Natural killer cell (primary cell): Measurements from ENCODE around the gene SNX24. TPM values are rescaled to one million over a fixed set of nuclear protein-coding genes. Genes with fewer than 3 reads are reported as not detected.

ENCODE experiments used
- ATAC-seq, 3 donors: fragments of 150-1000 bp in 2 of 3; fragments of 200-7000 bp in 1 of 3; cut with Tn5 transposase; 1 replicate in 1 of 3; 2 replicates in 2 of 3; pipeline ENCODE4 v1.10.0; 2021; ENCODE audit warnings: mild to moderate bottlenecking in 2 of 3, moderate library complexity in 2 of 3
- DNase-seq, 2 donors: peaks; one replicate each; pipeline versions ENCODE4 v3.0.0 to v3.0.0-alpha.2; 2013 to 2021; ENCODE audit warnings: mixed read lengths in 1 of 2
- H3K27ac ChIP-seq: one replicate; pipeline ENCODE4 v1.5.1; 2013; ENCODE audit warnings: mild to moderate bottlenecking, low read length
- H3K27me3 ChIP-seq: one replicate; pipeline ENCODE4 v1.6.1; 2013; ENCODE audit warnings: low read length; ENCODE audit not compliant: control insufficient read depth, insufficient read depth
- H3K36me3 ChIP-seq: one replicate; pipeline ENCODE4 v1.6.1; 2013; ENCODE audit warnings: low read length; ENCODE audit not compliant: control insufficient read depth, insufficient read depth
- H3K4me1 ChIP-seq: one replicate; pipeline ENCODE4 v1.6.1; 2013; ENCODE audit warnings: low read length; ENCODE audit not compliant: control insufficient read depth, insufficient read depth
- H3K4me3 ChIP-seq: one replicate; pipeline ENCODE4 v1.5.1; 2013; ENCODE audit warnings: low read length
- H3K9me3 ChIP-seq: one replicate; pipeline ENCODE4 v1.6.1; 2013; ENCODE audit warnings: low read length; ENCODE audit not compliant: control insufficient read depth, insufficient read depth
- H3K27ac Mint-ChIP-seq, 2 donors: one replicate each; pipeline ENCODE4 v1.8.0; 2022; ENCODE audit warnings: mild to moderate bottlenecking in 2 of 2, mixed read lengths in 2 of 2, moderate library complexity in 1 of 2
- H3K27me3 Mint-ChIP-seq, 2 donors: one replicate each; pipeline ENCODE4 v1.8.0; 2022; ENCODE audit warnings: low read depth in 2 of 2, mixed read lengths in 2 of 2
- H3K36me3 Mint-ChIP-seq: one replicate; pipeline ENCODE4 v1.8.0; 2022; ENCODE audit warnings: mixed read lengths
- H3K4me1 Mint-ChIP-seq, 2 donors: one replicate each; pipeline ENCODE4 v1.8.0; 2022; ENCODE audit warnings: mixed read lengths in 2 of 2
- H3K4me3 Mint-ChIP-seq: one replicate; pipeline ENCODE4 v1.8.0; 2022; ENCODE audit warnings: mild to moderate bottlenecking, moderate library complexity, mixed read lengths
- H3K9me3 Mint-ChIP-seq, 2 donors: one replicate each; pipeline ENCODE4 v1.8.0; 2022; ENCODE audit warnings: mixed read lengths in 2 of 2
- WGBS: methylation state at CpG from one replicate; pipeline ENCODE4 v1.1.7; 2013; ENCODE audit warnings: missing lambda C conversion rate; ENCODE audit not compliant: insufficient coverage; 5-methylcytosine and 5-hydroxymethylcytosine counted together
- intact Hi-C: fragments of 100-400 bp; cut with micrococcal nuclease; formaldehyde crosslinking; loops from one replicate; pipeline ENCODE4 v1.14.2; 2022
- total RNA-seq, 4 donors: library from RNA; stranded (reverse); fragments of 120-200 nt in 1 of 4; gene quantifications; one replicate each; pipeline versions ENCODE4 v1.2.3 to v1.2.4, GENCODE V29; 2013 to 2022
- TF ChIP-seq, protein P1 (sequence below): fragments of 200-600 bp; IDR thresholded peaks from one replicate; pipeline ENCODE4 v1.8.0; 2022; ENCODE audit warnings: antibody characterized with exemption

The SNX24 gene
- total RNA-seq, 3 donors from 2014 or later (not counting 1 experiment from before 2014, with no cell fraction given): 3.6 to 5.2 (median 3.7) TPM

DNA sequence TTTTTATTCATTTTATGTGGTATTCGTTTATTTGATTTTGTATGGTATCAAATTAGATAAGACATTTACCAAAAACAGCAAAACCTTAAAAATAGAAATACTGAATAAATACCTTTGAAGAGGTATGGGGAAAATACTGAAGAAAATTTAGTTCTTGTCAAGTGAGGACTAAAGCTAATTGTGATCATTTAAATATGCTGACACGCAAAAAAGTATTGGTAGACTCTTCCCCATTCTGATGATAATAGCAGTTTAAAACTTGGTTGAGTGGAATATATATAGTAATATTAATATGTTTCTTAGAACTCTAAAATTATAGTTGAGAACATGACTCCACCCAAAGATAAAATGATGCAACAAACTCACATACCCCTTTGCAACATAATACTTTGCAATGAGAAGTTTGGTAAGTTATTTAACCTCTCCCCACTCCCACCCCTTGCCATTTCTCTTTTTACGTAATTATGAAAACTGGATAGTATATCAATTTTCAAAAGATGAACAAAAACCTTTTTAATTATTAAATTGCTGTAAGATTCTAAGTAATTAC lies 30.1 kb upstream of the SNX24 start:
- H3K9me3 ChIP-seq: no peaks in the 10 kb centered on the region
- no peaks in the 10 kb centered on the region for H3K27me3 ChIP-seq
- H3K36me3 ChIP-seq: peaks cover 31% of the 10 kb centered on the region
- H3K4me1 Mint-ChIP-seq: no peaks in the 10 kb centered on the region
- no peaks in the 10 kb centered on the region for H3K9me3 Mint-ChIP-seq
- H3K27ac ChIP-seq: no peak overlapping the region
- H3K36me3 Mint-ChIP-seq: no peaks in the 10 kb centered on the region
- no peaks in the 10 kb centered on the region for H3K4me1 ChIP-seq
- no peaks in the 10 kb centered on the region for H3K27me3 Mint-ChIP-seq
- no peak for DNase-seq
- WGBS: no CpG with 5 or more reads among the region's 3 CpGs
- TF ChIP-seq, protein P1, sequence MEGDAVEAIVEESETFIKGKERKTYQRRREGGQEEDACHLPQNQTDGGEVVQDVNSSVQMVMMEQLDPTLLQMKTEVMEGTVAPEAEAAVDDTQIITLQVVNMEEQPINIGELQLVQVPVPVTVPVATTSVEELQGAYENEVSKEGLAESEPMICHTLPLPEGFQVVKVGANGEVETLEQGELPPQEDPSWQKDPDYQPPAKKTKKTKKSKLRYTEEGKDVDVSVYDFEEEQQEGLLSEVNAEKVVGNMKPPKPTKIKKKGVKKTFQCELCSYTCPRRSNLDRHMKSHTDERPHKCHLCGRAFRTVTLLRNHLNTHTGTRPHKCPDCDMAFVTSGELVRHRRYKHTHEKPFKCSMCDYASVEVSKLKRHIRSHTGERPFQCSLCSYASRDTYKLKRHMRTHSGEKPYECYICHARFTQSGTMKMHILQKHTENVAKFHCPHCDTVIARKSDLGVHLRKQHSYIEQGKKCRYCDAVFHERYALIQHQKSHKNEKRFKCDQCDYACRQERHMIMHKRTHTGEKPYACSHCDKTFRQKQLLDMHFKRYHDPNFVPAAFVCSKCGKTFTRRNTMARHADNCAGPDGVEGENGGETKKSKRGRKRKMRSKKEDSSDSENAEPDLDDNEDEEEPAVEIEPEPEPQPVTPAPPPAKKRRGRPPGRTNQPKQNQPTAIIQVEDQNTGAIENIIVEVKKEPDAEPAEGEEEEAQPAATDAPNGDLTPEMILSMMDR: no peak
- intact Hi-C loops: no loop called here
- H3K4me3 Mint-ChIP-seq: no peak overlapping the region
- no peak overlapping the region for H3K27ac Mint-ChIP-seq
- H3K4me3 ChIP-seq: no peak overlapping the region
- no peak for ATAC-seq

DNA sequence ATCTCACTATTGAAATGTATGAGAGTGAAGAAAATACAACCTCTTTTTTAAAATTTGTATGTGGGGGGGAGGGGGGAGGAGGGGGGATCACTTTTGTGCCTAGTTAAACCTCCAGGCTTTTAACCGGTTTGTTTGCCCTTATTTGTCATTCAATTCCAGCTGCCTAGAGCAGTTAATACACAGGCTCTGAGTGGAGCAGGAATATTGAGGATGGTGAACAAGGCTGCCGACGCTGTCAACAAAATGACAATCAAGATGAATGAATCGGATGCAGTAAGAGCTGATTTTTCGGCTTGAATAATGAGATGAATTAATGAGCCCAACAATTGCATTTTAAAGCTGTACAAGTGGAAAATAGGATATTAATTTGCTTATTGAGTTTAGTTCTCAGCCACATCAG lies 28.7 kb upstream of the SNX24 start:
- 98% methylated on average over 5 of the region's 5 CpGs for WGBS
- H3K27ac ChIP-seq: no peak overlapping the region
- Mint-ChIP-seq H3K4me3 (no peak overlapping the region), H3K27me3 (no peaks in the 10 kb centered on the region), H3K4me1 (no peaks in the 10 kb centered on the region), H3K9me3 (no peaks in the 10 kb centered on the region), H3K36me3 (no peaks in the 10 kb centered on the region), H3K27ac (no peak overlapping the region)
- peaks cover 33% of the 10 kb centered on the region for H3K36me3 ChIP-seq
- intact Hi-C loops: no loop called here
- no peak overlapping the region for H3K4me3 ChIP-seq
- no peak for DNase-seq
- H3K27me3 ChIP-seq: no peaks in the 10 kb centered on the region
- H3K4me1 ChIP-seq: no peaks in the 10 kb centered on the region
- no peaks in the 10 kb centered on the region for H3K9me3 ChIP-seq
- no peak for ATAC-seq
- TF ChIP-seq, protein P1: no peak

DNA sequence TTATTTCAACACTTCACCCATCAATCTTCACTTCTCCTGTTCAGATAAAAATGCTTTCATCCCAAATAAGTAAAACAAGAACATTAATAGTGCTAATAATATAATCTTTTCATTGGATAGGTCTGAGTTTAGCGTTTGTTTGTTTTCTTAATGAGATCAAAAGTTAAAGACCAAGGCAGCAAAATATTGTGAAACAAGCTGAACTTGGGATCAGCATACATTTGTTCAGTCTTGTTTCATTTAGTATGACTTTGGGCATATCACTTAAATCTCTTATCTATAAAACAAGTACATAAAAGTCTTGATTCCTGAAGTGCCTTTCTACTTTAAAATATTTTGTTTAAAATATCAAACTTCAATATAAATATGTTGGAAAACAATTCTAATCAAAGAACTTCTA lies 13.4 kb upstream of the SNX24 start:
- WGBS: 100% methylated on average over 1 of the region's 1 CpG
- Histone ChIP-seq H3K27me3 (no peaks in the 10 kb centered on the region), H3K4me1 (no peaks in the 10 kb centered on the region), H3K9me3 (no peaks in the 10 kb centered on the region), H3K36me3 (peaks cover 21% of the 10 kb centered on the region), H3K27ac (no peak overlapping the region), H3K4me3 (no peak overlapping the region)
- Mint-ChIP-seq H3K27me3 (no peaks in the 10 kb centered on the region), H3K36me3 (peaks cover 5% of the 10 kb centered on the region), H3K4me3 (no peak overlapping the region), H3K9me3 (no peaks in the 10 kb centered on the region), H3K27ac (no peak overlapping the region), H3K4me1 (no peaks in the 10 kb centered on the region)
- no peak for ATAC-seq
- DNase-seq: no peak
- TF ChIP-seq, protein P1: no peak
- intact Hi-C loops: no loop called here

DNA sequence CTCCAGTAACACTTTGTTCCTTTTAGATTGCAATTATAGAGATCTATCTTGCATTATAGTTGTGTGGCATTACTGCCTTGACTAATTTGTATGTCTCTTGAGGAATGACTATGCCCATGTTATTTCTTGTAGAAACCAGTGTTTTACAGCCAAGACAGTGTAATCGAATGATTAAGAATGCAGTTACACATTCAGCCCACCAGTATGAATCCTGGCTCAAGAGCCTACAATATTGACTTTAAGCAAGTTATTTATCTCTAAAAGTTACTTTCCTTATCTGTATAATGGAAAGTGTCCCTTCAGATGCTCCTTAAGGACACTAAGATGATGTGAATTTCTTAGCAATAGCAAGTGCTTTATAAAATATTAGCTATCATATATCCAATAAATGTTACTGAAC lies 9.7 kb upstream of the SNX24 start:
- H3K9me3 Mint-ChIP-seq: no peaks in the 10 kb centered on the region
- no peaks in the 10 kb centered on the region for H3K36me3 Mint-ChIP-seq
- H3K27me3 Mint-ChIP-seq: peaks cover 0 to 5% of the 10 kb centered on the region in 2 donors
- H3K4me3 Mint-ChIP-seq: no peak overlapping the region
- no peaks in the 10 kb centered on the region for H3K4me1 Mint-ChIP-seq
- intact Hi-C loops: no loop called here
- no peak overlapping the region for H3K4me3 ChIP-seq
- 100% methylated on average over 1 of the region's 1 CpG for WGBS
- no peak for ATAC-seq
- TF ChIP-seq, protein P1: no peak
- H3K36me3 ChIP-seq: peaks cover 2% of the 10 kb centered on the region
- no peak overlapping the region for H3K27ac ChIP-seq
- no peaks in the 10 kb centered on the region for H3K4me1 ChIP-seq
- no peaks in the 10 kb centered on the region for H3K9me3 ChIP-seq
- no peak overlapping the region for H3K27ac Mint-ChIP-seq
- no peak for DNase-seq
- H3K27me3 ChIP-seq: no peaks in the 10 kb centered on the region
